NB4 (cell line): ENCODE measurements around the gene SLC35B2.

ENCODE experiments used
- MYC ChIP-seq: IDR thresholded peaks from 2 replicates; pipeline ENCODE4 v1.6.1; 2011; ENCODE audit warnings: low read depth, low read length
- POLR2A ChIP-seq: IDR thresholded peaks from 2 replicates; pipeline ENCODE4 v1.6.1; 2011; ENCODE audit warnings: mild to moderate bottlenecking; ENCODE audit not compliant: insufficient read length; ENCODE audit errors: extremely low read depth
- TF ChIP-seq, protein P1 (sequence below): IDR thresholded peaks from 2 replicates; pipeline ENCODE4 v1.6.1; 2011; ENCODE audit warnings: low read depth, low read length
- TF ChIP-seq, protein P2 (sequence below): IDR thresholded peaks from one replicate; pipeline ENCODE4 v1.5.1; 2012; ENCODE audit warnings: low read depth, low read length

DNA sequence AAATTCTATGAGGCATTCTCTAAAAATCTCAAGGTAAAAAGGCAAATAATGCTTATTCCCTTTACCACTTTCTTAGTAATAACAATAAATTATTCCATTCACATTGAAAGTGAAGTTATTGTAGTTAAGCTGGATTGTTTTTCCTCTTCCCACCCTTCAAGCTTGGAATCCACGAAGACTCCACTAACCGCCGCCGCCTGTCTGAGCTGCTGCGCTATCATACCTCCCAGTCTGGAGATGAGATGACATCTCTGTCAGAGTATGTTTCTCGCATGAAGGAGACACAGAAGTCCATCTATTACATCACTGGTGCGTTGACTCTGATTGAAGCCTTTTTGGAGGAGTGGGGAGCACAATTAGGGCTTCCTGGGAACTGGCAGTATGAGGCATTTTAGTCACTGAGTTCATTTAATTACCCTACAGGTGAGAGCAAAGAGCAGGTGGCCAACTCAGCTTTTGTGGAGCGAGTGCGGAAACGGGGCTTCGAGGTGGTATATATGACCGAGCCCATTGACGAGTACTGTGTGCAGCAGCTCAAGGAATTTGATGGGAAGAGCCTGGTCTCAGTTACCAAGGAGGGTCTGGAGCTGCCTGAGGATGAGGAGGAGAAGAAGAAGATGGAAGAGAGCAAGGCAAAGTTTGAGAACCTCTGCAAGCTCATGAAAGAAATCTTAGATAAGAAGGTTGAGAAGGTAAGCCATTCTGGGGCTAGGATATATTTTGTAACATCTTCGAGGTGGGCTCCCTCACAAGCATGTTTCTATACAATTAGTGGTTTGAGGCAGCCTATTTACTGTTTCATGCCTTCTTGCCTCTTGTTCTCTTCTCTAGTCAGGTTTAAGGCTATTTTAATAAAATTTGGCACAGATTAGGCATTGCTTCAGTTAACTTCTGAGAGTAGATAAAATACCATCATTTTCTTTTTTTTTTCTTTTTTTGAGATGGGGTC is 5.5 kb downstream of the SLC35B2 start:
- TF ChIP-seq, protein P1, sequence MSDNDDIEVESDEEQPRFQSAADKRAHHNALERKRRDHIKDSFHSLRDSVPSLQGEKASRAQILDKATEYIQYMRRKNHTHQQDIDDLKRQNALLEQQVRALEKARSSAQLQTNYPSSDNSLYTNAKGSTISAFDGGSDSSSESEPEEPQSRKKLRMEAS, result no peak
- TF ChIP-seq, protein P2, sequence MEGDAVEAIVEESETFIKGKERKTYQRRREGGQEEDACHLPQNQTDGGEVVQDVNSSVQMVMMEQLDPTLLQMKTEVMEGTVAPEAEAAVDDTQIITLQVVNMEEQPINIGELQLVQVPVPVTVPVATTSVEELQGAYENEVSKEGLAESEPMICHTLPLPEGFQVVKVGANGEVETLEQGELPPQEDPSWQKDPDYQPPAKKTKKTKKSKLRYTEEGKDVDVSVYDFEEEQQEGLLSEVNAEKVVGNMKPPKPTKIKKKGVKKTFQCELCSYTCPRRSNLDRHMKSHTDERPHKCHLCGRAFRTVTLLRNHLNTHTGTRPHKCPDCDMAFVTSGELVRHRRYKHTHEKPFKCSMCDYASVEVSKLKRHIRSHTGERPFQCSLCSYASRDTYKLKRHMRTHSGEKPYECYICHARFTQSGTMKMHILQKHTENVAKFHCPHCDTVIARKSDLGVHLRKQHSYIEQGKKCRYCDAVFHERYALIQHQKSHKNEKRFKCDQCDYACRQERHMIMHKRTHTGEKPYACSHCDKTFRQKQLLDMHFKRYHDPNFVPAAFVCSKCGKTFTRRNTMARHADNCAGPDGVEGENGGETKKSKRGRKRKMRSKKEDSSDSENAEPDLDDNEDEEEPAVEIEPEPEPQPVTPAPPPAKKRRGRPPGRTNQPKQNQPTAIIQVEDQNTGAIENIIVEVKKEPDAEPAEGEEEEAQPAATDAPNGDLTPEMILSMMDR, result no peak
- TF ChIP-seq POLR2A (no peak), MYC (no peak)
